Esophagus squamous epithelium (tissue), 4 donors: ENCODE results near the gene AQP9.

Experiments
- CTCF ChIP-seq, 6 experiments: fragments of 450-650 bp in 4 of 6; fragments of 200-600 bp in 2 of 6; sonication (generic) in 2 of 6; IDR thresholded peaks; one replicate each; pipeline ENCODE4 v1.5.1; 2016 to 2019; ENCODE audit warnings: antibody characterized with exemption in 6 of 6, mild to moderate bottlenecking in 4 of 6, moderate library complexity in 4 of 6
- POLR2A ChIP-seq, 4 donors: fragments of 450-650 bp; IDR thresholded peaks; one replicate each; pipeline ENCODE4 v1.6.1; 2017; ENCODE audit warnings: antibody characterized with exemption in 4 of 4, mild to moderate bottlenecking in 4 of 4, moderate library complexity in 3 of 4

- TF ChIP-seq CTCF (IDR thresholded peaks at IDR 0.05) (no peak), POLR2A (IDR thresholded peaks at IDR 0.05) (no peak)
These were observed 31.8 kb downstream of the AQP9 start for GRCh38 chr15:58169934-58170333.
